Small intestine (tissue), 7 donors: ENCODE data around the gene BAZ2B. TPM values are rescaled to one million over a fixed set of nuclear protein-coding genes. Genes with fewer than 3 reads are reported as not detected.
A peak's percentile ranks its signal among the peaks of the same experiment; 100 is the strongest.

ENCODE experiments used
- DNase-seq, 2 donors: peaks; one replicate each; pipeline versions ENCODE4 v3.0.0 to v3.0.0-alpha.2; 2013
- FAIRE-seq: peaks from 2 replicates; lab custom pipeline; 2012; peaks lifted over from hg19 to GRCh38; lab: Jason Lieb, UNC
- H3K27ac ChIP-seq, 3 donors: one replicate each; pipeline ENCODE4 v1.5.1; 2013; ENCODE audit warnings: low read length in 2 of 3, mild to moderate bottlenecking in 2 of 3, control low read depth in 1 of 3, inconsistent platforms in 1 of 3, low read depth in 1 of 3, moderate library complexity in 1 of 3
- H3K27me3 ChIP-seq, 3 donors: one replicate each; pipeline ENCODE4 v1.6.1; 2013; ENCODE audit warnings: low read length in 3 of 3, inconsistent platforms in 1 of 3; ENCODE audit not compliant: control insufficient read depth in 3 of 3, insufficient read depth in 3 of 3
- H3K36me3 ChIP-seq, 3 donors: one replicate each; pipeline ENCODE4 v1.6.1; 2013; ENCODE audit warnings: low read length in 3 of 3, inconsistent platforms in 1 of 3, low read depth in 1 of 3, mild to moderate bottlenecking in 1 of 3, moderate library complexity in 1 of 3; ENCODE audit not compliant: control insufficient read depth in 3 of 3, insufficient read depth in 2 of 3
- H3K4me1 ChIP-seq, 3 donors: one replicate each; pipeline ENCODE4 v1.6.1; 2013; ENCODE audit warnings: low read length in 2 of 3, inconsistent platforms in 1 of 3, low read depth in 1 of 3, mild to moderate bottlenecking in 1 of 3, moderate library complexity in 1 of 3; ENCODE audit not compliant: control insufficient read depth in 3 of 3, insufficient read depth in 2 of 3
- H3K4me3 ChIP-seq, 3 donors: one replicate each; pipeline ENCODE4 v1.5.1; 2013; ENCODE audit warnings: low read length in 3 of 3, control low read depth in 1 of 3, inconsistent platforms in 1 of 3, low read depth in 1 of 3, mild to moderate bottlenecking in 1 of 3, moderate library complexity in 1 of 3
- H3K9me3 ChIP-seq, 2 donors: one replicate each; pipeline ENCODE4 v1.6.1; 2013; ENCODE audit warnings: low read depth in 1 of 2, low read length in 1 of 2; ENCODE audit not compliant: control insufficient read depth in 2 of 2, insufficient read depth in 1 of 2
- WGBS, 3 donors: extraction: QIAGEN DNeasy Blood & Tissue Kit; methylation state at CpG; one replicate each; pipeline ENCODE4 v1.1.7; 2013; 5-methylcytosine and 5-hydroxymethylcytosine counted together
- polyA plus RNA-seq, 4 donors: library from polyadenylated mRNA; stranded (reverse) in 3 of 4; unstranded in 1 of 4; fragments of 200-250 nt in 3 of 4; fragments of 120-200 nt in 1 of 4; gene quantifications; one replicate each; pipeline versions ENCODE4 v1.2.1 to v1.2.3, GENCODE V29; 2013
- donor health status: healthy with polysubstance abuse.
- donor health status: control.
- donor health status: control.
- donor health status: Bipolar disorder and iron deficiency.
- donor health status: healthy.

BAZ2B gene
- polyA plus RNA-seq, 4 donors, result 12.2 to 53.2 (median 16.0) TPM

DNA sequence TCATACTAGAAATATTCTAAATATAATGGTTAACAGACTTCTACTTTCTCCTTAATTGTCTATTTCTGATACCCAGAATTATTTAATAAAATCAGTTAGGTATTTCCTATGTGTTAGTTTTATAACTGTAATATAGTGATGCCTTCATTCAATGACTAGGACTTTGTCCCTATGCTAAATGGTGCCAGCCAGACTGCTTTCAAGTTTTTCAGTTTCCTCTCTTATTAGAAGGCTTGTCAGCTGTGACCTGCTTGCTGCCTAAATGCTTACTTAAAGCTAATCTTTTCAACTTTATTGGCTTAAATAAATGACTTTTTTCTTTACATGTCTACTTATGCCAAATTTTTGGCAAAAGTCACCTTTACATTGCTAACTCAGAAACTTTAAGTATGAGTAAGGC is 30.7 kb downstream of the BAZ2B start:
- Histone ChIP-seq H3K9me3 (no peaks in the 10 kb centered on the region), H3K36me3 (peaks cover 0 to 10% (median 2%) of the 10 kb centered on the region in 3 donors), H3K27ac (peak overlapping the region in 1 of 3 donors; percentile 46), H3K4me3 (no peak overlapping the region), H3K4me1 (no peaks in the 10 kb centered on the region), H3K27me3 (no peaks in the 10 kb centered on the region)
- FAIRE-seq (no peak), DNase-seq (peak; percentile 72 to 75)

DNA sequence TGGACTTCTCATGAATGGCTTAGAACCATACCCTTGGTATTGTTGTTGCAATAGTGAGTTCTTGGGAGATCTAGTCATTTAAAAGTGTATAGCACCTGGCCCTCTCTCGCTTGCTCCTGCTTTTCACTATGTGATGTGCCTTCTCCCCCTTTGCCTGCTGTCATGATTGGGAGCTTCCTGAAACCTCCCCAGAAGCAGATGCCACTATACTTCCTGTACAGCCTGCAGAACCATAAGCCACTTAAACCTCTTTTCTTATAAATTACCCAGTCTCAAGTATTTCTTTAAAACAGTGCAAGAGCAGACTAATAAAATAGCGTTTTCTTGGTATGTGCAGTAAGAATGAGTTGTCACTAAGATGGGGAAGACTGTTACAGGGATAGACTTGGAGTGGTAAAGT is 31.6 kb downstream of the BAZ2B start:
- Histone ChIP-seq H3K9me3 (no peaks in the 10 kb centered on the region), H3K4me1 (no peaks in the 10 kb centered on the region), H3K27ac (no peak overlapping the region), H3K36me3 (peaks cover 0 to 9% (median 2%) of the 10 kb centered on the region in 3 donors), H3K27me3 (no peaks in the 10 kb centered on the region), H3K4me3 (no peak overlapping the region)
- no peak for FAIRE-seq
- 74 to 82% (median 77%) methylated on average over 2 of the region's 2 CpGs for WGBS, 3 donors
- no peak for DNase-seq

- no peak for FAIRE-seq
These were observed 42.3 kb downstream of the BAZ2B start for GRCh38 chr2:159573846-159574606.

DNA sequence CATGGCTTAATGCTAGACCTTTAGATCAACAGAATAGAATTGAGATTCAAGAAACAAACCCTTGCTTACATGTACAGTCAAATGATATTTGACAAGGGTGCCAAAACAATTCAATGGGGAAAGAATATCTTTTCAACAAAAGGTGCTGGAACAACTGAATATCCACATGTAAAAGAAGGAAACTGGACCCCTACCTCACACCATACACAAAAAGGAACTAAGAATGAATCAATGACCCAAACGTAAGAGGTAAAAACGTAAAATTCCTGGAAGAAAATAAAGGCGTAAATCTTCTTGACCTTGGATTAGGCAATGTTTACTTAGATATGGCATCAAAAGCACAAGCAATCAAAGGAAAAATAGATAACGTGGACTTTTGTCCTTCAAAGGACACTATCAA is 43.1 kb downstream of the BAZ2B start:
- Histone ChIP-seq H3K27me3 (no peaks in the 10 kb centered on the region), H3K4me1 (no peaks in the 10 kb centered on the region), H3K4me3 (no peak overlapping the region), H3K36me3 (peaks cover 0 to 5% (median 0%) of the 10 kb centered on the region in 3 donors), H3K27ac (no peak overlapping the region), H3K9me3 (peaks cover 0 to 13% of the 10 kb centered on the region in 2 donors)
- WGBS, 3 donors, result 31 to 68% (median 44%) methylated on average over 4 of the region's 4 CpGs
- peak in 1 of 2 donors; percentile 11 for DNase-seq
- no peak for FAIRE-seq

More at GRCh38 chr2:159573846-159574606, 42.3 kb downstream of the BAZ2B start:
- Histone ChIP-seq H3K4me1 (no peaks in the 10 kb centered on the region), H3K9me3 (peaks cover 0 to 13% of the 10 kb centered on the region in 2 donors), H3K36me3 (peaks cover 0 to 5% (median 0%) of the 10 kb centered on the region in 3 donors), H3K4me3 (no peak overlapping the region), H3K27me3 (no peaks in the 10 kb centered on the region), H3K27ac (no peak overlapping the region)
- WGBS, 3 donors, result 62 to 66% (median 64%) methylated on average over 3 of the region's 3 CpGs
- DNase-seq, result no peak

GRCh38 chr2:159572459-159572858 is 43.9 kb downstream of the BAZ2B start:
- H3K27me3 ChIP-seq, result no peaks in the 10 kb centered on the region
- no peak overlapping the region for H3K4me3 ChIP-seq
- FAIRE-seq (no peak), DNase-seq (no peak)
- peaks cover 0 to 13% of the 10 kb centered on the region in 2 donors for H3K9me3 ChIP-seq
- no peaks in the 10 kb centered on the region for H3K4me1 ChIP-seq
- no peak overlapping the region for H3K27ac ChIP-seq
- H3K36me3 ChIP-seq, result peaks cover 0 to 8% (median 0%) of the 10 kb centered on the region in 3 donors

GRCh38 chr2:159571540-159572260 is 44.6 kb downstream of the BAZ2B start:
- no peaks in the 10 kb centered on the region for H3K4me1 ChIP-seq
- H3K4me3 ChIP-seq, result no peak overlapping the region
- H3K27me3 ChIP-seq, result no peaks in the 10 kb centered on the region
- peaks cover 0 to 12% (median 0%) of the 10 kb centered on the region in 3 donors for H3K36me3 ChIP-seq
- H3K9me3 ChIP-seq, result peaks cover 0 to 13% of the 10 kb centered on the region in 2 donors
- H3K27ac ChIP-seq, result no peak overlapping the region
- WGBS, 3 donors, result 91 to 97% (median 95%) methylated on average over 3 of the region's 3 CpGs
- no peak for FAIRE-seq
- DNase-seq, result no peak

DNA sequence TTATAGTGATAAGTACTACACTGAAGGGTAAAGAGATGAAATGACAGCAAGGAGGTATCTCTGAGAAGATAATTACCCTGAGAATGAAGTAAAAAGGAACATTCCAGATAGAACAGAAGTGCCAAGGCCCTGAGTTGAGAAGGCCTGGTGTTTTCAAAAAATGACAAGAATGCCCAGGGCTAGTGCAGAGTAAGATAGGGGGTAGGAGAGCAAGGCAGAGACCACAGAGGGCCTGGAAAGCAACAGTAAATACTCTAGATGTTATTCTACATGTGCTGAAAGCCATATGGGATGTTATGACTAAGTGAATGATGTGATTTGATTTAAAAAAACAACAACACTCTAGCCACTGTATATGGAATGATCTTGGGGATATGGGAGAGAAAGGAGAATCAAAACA is 52.3 kb downstream of the BAZ2B start:
- Histone ChIP-seq H3K4me1 (no peaks in the 10 kb centered on the region), H3K27me3 (no peaks in the 10 kb centered on the region), H3K9me3 (peaks cover 0 to 4% of the 10 kb centered on the region in 2 donors), H3K4me3 (no peak overlapping the region), H3K27ac (no peak overlapping the region), H3K36me3 (peaks cover 0 to 14% (median 0%) of the 10 kb centered on the region in 3 donors)
- DNase-seq (no peak), FAIRE-seq (no peak)

DNA sequence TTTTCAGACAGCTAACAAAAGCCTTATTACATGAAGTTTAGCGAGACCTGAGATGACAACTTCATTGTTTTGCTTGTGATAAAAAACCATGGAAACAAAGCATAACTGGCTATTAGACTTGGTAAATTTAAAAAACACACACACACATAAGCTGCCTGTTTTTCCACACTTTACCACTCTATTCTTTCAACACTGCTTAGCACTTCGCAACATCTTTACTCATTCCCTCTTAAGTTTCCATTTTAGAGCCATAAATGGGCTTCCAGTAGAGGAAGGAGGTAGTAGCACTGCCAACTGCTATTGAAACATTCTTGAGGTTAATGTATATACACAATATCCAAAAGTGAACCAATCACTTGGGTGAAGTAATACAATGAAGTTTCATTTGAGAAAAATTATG is 54.1 kb downstream of the BAZ2B start:
- peaks cover 0 to 14% (median 0%) of the 10 kb centered on the region in 3 donors for H3K36me3 ChIP-seq
- no peak overlapping the region for H3K4me3 ChIP-seq
- WGBS, 3 donors, result 94 to 98% (median 95%) methylated on average over 2 of the region's 2 CpGs
- no peak overlapping the region for H3K27ac ChIP-seq
- H3K27me3 ChIP-seq, result no peaks in the 10 kb centered on the region
- FAIRE-seq (no peak), DNase-seq (no peak)
- no peaks in the 10 kb centered on the region for H3K4me1 ChIP-seq
- H3K9me3 ChIP-seq, result peaks cover 0 to 4% of the 10 kb centered on the region in 2 donors
